ENCODE data around the gene ABCG4.

- no peak for TF ChIP-seq POLR2A (IDR thresholded peaks at IDR 0.05; ENCODE audit: low read depth)
- no peak for TF ChIP-seq CTCF (IDR thresholded peaks at IDR 0.05)
Observed at GRCh38 chr11:119161871-119162270, 13.0 kb downstream of the ABCG4 start.
